Fibroblast of skin of abdomen (primary cell): ENCODE results near the gene PLEKHM3.

Experiments
- DNase-seq: peaks from one replicate; pipeline ENCODE4 v3.0.0-alpha.2; 2013

Gene PLEKHM3

DNA sequence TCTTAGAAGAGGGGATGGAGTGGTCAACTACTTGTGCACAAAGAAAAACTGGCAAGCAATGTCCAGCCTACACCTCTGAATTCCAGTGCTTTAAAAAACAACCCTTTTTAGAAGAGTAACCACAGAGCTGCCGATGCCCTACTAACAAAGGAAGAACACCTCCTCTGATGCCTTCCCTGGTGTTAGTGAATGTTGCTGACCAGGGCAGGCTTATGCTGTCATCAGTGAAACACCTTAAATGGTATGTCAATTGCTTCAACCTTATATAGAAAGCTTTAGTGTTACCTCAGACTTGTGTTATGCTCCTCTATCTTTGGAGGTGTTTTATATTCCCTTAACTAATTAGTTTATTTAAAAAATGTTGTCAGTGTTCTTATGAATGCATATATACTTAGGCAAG lies 175.9 kb downstream of the PLEKHM3 start:
- no peak for DNase-seq

DNA sequence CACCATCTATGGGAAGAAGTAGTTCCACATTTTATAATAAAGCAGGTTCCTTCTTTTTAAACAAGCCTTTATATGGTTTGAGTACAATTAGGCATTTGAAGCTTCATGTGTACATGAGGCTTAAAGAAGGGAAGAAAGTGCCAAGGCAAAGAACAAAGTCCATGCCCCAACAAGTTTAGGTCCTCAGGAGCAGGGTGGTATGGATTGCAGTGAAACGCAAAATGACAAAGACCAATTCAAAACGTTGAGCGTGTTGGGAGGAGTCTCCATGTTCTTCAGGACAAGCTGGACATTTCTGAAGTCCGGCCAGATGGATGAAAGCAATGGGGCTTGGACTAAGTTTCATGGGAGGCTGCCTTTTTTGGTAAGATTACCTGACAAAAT lies 176.8 kb downstream of the PLEKHM3 start:
- DNase-seq = no peak

DNA sequence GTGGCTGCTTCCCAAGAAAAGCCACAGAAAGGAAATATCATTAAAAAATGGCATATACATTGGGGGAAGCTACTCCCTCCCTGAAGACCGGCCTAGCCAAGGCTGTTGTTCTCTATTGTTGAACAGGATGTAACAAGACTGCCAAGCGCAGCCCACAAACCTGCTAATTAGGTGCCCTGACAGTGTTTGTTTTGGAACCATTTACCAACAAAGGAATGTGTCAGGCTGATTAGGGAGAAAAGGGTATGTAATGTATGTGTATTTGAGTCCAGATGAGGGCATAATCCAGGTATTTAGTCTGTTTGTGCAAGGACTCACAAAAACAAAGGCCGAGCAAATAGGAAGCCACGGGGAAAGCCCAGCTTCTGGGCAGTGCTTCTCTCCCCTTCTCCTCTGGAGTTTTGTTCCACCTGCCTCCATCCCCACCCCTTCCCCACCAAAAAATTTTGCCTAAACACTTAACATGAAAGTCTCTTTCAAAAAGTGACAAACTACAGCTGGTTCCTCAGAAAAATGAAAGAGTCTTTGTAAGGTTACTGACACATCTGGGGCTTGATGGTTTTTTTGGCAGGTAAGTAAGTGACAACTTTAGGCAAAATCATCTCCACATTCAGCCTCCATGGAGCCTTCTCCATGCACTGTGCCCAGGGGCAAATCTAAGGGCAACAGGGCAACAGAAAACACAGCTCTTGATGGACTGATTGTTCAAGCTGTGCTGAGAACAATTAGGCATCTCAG lies 177.4 kb downstream of the PLEKHM3 start:
- DNase-seq = peak; percentile 28

DNA sequence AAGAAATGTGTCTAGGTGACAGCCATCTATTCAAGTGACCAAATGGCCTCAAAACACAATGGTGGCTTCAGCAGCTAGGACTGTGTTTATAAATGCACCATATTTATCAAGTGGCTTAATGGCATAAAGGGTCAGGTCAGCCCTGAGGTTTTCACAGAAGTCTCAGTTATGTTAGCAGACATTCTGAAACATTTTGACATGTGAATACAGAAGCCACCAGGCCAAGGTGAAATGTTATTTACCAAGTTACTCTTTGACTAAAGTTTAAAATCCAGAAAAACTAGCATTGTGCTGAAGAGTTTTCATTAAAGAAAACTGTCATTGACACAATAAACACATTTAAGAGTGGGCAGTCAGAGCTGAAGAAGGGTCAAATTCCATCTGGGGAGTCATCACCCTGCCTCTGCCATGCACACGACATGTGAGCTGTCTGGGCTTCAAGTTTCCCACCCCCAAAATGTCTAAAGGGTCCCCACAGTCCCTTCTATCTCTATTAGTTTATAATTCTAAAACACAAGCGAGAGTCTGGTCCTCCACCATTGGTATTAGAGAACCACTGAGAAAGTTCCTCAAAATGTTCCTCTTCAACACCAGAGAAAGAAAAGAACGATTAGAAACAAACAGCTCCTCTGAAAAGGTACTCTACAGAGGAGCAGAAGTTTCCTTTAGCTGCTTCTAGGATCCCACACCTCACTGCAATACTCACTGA lies 178.1 kb downstream of the PLEKHM3 start:
- DNase-seq = no peak

DNA sequence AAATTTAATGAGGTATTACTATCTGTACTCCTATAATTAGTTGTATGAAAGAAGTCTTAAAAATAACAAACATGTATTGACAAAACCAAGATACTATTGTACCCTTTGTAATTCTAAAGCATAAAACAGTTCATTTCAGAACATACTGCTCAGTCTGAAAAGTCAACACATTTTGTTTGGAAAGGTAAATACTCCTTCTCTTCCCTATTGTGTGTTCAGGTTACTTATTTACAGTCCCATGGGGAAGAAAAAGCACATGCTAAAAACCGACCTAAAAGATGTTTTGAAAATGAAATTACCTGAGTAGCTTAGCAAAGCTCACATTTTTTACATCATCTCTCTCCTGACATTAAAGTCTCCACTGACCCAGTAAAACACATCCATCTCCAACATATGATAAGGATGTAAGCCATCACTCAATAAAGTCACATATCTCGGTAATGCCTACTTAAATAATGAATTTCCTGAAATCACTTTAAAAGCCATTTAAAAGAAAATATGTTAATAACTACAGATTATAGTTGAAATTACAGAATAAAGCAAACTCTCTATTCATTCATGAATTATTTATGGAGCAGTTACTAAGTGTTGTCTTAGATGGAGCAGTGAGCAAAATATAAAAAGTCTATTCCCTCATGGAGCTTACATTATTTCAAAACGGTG lies 180.0 kb downstream of the PLEKHM3 start:
- no peak for DNase-seq

DNA sequence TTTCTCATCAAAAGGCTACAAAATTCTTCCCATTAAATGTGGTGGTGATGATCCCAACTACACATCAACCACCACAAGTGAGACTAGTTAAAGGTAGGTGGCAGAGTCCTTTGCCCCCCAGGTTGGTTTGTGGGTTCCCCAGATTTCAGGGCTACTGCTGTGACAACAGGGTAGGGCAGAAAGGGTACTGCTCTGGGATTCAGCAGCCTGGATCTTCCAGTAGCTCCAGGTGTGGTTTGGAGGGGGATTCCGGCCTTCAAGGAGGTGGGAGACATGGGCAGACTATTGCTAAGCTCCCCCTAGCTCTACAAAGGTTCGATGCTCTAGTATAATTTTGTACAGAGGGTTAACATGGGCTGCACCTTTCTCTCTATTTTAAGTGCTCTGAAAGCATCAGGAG lies 180.7 kb downstream of the PLEKHM3 start:
- no peak for DNase-seq

DNA sequence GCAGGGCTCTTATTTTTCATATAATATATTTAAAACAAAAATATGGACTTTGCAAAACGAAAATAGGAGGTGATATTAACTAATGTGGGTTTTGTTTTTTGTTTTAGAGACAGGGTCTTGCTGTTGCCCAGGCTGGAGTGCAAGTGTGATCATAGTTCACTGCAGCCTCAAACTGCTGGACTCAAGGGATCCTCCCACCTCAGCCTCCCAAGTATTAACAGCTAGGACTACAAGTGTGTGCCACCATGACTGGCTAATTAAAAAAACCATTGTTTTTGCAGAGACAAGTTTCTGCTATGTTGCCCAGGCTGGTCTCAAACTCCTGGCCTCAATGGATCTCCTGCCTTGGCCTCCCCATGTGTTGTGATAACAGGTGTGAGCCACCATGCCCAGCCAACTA lies 185.2 kb downstream of the PLEKHM3 start:
- no peak for DNase-seq

DNA sequence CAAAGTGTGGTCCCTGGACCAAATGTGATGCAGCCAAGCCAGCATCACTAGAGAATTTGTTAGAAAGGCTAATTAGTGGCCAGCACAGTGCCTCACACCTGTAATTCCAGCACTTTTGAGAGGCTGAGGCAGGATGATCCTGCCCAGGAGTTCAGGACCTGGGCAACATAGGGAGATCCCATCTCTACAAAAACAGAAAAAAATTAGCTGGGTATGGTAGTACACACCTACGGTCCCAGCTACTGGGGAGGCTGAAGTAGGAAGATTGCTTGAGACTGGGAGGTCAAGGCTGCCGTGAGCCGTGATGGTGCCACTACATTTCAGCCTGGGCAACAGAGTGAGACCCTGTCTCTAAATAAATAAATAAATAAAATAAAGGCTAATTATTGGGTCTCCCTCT lies 185.8 kb downstream of the PLEKHM3 start:
- no peak for DNase-seq

DNA sequence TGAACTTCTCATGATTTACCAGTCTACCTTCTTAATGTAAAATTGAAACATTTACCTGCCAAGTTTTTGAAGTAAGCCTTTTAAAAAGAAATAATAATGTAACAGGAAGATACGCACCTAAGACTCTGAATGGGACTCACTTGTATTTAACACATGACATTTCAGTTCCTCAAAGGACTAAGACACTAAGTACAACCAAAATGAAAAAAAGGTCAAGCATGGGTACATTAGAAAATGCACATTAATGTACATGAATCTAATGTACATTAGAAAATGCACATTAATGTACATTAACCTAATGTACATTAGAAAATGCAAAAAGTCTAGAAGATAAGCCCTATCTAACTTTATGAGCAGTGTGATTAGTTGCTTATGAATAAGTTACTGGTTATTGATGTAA lies 186.3 kb downstream of the PLEKHM3 start:
- DNase-seq = no peak

DNA sequence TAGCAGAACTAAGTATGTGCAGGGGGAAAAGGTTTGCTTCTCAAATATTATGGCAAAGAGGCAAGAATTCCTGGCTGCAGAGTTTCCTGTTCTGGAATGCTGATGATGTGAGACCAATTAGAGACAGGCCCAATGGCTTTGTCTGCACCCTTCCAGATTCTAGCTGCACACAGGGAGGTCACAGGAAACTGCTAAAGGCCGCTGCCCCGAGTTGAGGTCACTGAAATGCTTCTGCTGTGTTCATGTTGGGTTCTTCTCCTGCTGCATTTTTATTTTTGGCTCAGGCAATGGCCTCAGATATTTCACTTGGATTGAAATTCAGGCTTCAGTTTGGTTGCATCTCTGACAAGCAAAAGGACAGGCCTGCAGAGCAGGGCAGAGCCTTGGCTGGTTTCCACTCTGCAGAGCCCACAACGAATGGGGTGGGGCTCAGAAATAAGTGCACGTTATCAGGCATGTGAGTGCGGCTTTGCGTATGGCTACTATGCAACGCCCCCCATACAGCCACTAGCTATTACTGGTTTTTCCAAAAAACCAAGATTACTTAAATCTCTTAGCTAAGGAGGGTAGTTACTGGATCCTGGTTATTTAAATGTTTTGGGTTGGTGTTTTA lies 188.7 kb downstream of the PLEKHM3 start:
- DNase-seq = peak; percentile 16

DNA sequence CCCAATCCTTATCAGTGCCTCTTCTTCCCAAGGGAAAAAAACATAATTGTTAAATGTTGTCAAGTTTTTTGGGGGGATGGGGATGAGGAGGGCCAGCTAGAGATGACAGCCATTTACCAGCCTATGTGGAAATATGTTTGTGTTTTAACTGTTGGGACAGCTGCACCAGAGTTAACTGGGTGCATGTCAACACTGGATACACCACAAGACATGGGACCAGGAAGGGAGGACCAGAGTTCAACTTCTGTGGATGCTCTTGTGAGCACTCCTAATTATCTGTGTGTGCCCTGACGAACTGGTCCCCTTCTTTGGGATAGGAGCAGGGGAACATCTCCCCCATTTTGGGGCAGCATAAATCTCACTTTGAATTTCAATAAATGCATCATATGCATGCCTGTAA lies 189.5 kb downstream of the PLEKHM3 start:
- no peak for DNase-seq

DNA sequence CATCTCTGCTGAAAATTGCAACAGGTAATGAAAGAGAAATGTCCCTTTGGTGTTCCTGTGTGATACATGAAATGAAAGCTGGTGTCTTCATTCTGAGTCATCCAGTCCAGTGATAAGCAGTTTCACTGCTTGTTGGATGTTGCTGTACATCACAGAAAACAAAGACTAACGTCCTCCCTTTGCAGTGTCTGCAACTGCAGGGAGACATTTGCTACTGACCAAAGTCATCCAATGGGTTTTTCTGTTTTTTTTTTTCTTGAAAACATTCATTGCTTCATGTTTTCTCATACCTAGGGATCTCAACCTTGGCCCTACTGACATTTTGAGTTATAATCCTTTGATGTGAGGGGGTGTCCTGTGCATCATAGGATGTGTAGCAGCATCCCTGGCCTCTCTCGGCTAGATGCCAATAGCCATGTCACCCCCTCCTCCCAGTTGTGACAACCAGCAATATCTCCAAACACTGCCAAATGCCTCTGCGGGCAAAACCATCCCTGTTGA lies 192.0 kb downstream of the PLEKHM3 start:
- DNase-seq = no peak

DNA sequence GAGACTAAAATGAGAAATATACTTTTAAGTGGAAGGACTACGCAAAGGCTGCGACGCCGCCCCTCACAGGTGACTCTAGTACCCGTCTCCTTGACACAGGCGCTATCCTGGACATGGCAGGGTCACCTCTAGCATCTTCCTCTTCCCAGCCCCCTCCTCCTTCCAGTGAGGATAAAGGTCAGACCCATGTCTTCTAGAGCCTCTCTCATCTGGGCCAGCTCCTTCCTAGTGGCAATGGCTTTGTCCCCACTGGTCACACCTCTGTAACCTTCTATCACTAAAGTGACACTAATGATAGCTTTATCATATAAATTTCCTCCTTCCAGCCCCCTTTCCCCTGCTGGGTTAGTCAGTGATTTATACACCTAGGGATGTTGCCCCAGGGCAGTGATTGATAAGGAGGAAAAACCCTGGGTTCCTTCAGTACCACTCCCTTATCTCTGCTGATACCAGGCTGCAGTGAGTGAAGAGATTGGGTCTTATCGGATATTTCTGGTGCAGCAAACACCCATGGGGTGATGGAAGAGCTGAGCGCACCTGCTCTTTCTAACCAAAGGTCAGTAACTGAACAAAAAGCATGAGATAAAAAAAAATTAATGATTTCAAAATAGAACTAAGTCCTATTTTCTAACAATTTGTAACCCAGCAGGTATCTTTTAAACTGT lies 193.6 kb downstream of the PLEKHM3 start:
- no peak for DNase-seq

DNA sequence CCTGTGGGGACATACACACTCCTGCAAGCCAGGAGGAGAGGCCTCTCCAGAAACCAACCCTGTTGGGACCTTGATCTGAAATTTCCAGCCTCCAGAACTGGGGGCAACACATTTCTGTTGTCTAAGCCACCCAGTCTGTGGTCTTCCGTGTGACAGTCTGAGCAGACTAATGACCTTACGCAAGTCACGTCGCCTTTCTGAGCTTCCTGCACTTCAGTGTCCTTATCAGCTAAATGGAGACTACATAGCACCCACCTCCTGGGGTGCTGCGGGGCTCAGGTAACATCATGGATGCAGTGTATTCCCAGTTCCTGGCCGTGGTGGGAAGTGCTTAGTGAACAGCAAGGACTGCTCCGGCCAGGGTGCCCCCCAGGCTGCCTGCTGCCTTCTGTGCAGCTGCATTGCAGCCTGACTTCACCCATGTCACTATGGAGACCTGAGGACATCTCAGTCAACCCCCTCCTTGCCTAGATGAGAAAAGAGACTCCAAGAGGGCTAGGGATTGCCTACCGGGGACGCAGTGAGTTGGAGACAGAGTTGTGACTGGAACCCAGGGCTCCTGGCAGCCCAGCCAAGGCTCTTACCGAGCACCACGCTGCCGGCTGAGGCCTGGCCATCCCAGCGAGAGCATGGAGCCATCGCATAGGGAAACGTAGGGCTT lies 194.4 kb downstream of the PLEKHM3 start:
- DNase-seq = no peak

DNA sequence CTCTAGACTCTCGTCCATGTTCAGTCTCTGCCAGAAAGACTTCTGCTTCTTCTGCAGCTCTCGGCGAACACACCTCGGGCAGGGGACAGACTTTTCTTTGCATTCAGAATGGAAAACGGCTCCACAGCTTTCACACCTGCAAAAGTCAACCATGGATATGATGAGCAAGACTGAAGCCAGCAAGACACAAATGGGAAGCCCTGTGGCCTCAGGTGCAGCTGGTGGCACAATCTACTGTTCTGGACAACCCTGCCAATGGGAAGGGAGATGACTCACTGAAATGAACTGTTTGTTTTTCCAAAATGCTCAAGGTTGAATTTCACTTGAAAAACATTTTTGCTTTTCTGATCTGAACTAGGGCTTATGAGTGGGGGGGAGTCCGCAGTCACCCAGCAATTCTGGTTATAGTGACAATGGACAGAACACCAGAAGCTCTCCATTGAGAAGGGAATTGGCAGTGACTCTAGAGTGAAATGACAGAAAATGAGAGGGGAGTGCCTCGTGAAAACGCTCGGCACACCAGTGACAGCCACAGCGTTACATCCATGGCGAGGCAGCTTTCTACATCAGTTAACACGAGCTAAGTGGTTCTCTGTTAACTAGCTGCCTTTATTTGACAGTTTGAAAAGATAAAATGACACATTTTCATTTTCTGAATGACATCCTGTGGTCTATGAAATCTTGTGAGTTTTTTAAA lies 196.8 kb downstream of the PLEKHM3 start:
- DNase-seq = no peak

DNA sequence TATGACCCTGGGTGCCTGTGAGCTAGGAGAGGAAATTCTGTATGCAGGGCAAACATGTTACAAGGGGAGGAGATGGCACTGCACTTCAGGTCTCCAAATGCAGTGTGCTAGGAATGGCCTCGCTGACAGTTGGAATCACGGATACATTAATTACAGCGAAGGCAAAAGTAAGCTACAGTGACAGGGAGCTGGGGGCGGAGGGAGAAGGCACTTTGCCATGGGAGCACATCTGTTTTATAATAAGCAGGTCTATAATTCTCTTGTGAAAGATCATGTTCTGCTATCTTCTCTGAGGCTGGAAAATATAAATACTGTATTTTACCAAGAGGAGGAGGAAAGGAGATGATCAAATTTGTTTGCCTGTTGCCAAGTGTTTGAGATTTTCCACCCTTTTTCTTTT lies 199.3 kb downstream of the PLEKHM3 start:
- DNase-seq = no peak

DNA sequence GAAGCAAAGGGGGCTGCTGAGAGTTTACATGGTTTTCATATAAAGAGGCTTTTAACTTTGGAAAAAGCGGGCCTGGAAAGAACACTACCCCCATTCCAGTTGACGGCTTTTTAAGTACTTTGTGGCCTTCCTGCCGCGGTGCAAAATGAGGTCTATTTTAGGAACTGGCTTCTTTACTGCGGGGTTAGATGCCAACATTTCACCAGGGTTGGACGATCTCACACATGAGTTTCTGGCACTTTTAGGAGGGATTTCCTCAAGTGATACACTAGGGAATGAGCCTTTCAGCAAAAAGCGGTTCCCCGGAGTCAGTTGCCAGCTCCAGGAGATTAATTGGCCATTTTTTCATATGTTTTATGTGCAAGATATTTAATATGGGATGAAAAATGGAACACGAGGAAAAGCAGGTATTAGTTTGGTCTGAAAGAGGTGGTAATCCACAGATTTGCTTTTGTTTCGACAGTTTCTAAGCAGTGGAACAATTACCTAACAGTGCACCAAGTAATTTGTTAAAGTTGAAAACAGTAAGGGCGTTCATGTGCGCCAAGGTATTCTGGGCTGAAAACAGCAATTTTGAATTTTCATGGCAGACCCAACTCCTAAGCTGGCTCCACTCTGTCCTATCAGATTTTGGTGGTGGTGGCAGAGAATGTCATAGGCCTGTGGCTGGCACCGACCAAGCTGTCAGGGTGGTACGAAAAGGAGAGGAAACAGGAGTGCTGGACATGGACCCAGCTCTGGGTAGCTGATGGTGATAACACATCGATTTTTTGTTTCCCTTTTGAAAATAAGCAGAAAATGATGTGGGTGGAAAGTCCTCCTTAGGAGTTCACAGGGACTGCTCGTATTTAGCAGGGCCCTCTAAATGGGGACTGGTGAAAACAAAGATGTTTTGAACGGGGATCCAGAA lies 200.0 kb downstream of the PLEKHM3 start:
- no peak for DNase-seq

DNA sequence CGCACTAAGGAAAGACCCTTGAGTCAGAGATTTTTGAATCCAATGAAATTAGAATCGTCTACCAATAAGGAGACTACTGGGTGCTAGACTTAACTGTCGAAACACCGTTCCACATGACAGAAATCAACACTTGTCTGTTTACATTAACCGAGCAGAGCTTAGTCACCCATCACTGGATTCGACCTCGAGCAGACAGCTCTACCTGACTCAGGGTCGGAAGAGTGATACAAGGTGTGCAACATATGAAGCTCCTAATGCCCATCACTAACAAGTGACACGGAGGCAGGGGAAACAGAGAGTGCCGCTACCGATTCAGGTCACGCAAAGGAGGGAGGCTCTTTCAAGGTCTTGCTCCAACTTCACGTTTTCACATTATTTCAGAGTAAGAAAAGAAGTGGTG lies 201.5 kb downstream of the PLEKHM3 start:
- no peak for DNase-seq

DNA sequence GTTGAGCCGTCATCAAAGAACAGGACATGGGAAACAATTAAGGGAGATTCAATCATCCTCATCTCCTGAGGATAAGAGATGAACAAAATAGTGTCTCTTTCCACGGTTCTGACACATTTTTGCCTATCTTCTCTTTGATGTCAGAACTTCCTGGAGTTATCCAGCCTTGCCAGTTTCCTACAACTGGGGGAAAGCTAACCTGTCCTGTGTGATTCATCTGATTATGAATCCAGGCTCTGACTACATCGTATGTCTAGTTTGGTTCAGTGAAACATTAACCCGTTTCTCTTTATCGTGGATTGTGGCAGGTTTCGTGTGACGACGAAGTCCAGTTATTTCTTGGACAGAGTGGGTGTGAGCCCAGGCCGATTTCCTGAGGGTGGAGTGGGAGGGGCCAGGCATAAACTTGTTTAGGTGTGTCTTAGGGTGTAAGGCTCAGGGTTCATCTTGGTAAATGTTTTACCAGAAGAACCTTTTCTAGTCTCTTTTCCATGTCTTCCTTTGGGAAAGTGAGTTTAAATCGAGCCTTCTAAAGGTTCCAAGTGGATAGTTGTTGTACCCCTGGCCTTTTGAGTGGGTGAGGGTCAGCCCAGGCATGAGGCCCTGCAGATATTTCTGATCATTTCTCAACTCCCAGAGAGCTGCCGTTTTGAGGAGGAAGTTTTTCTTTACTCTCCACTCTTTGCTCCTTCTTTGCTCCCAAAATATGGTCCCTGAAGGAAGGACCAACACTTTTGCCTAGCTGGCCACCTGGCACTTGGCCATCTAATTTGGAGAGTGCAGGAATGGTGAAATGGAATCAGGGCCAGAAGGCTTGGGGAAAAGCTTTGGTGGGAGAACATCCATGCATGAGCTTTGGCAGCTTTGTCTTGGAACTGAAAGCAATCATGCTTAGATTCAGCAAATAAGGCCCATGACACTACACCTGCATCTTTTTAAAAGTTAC lies 205.2 kb downstream of the PLEKHM3 start:
- DNase-seq = no peak
